ENCODE measurements around the gene E2F4. TPM values are rescaled to one million over a fixed set of nuclear protein-coding genes. Genes with fewer than 3 reads are reported as not detected.

Gene E2F4
- total RNA-seq, 1 experiment from 2014 or later = 74.5 TPM

DNA sequence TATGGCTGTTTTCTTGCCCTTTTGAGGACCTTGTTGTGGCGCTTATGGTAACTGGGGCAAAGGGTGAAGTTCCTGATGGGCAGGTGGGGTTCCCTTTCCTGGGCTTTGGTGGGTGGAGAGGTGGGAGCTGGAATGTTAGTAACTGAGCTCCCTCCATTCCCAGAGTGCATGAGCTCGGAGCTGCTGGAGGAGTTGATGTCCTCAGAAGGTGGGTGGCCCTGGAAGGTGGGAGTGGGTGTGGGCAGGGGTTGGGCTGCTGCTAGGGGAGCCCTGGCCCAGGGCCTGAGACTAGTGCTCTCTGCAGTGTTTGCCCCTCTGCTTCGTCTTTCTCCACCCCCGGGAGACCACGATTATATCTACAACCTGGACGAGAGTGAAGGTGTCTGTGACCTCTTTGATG lies 5.7 kb downstream of the E2F4 start:
- ATAC-seq (no peak), DNase-seq (ENCODE audit: low read depth, low spot score) (no peak)
- peaks cover 10% of the 10 kb centered on the region for H3K36me3 ChIP-seq (ENCODE audit: control insufficient read depth, insufficient read depth, low read length)
- POLR2A ChIA-PET = interaction anchor here (1.0 kb wide), 1 partner anchor 11 kb away, joined by 4 read pairs; no protein-coding TSS in a partner anchor
- no peaks in the 10 kb centered on the region for H3K27me3 ChIP-seq (ENCODE audit: control insufficient read depth, insufficient read depth, low read length)
- in situ Hi-C loops (cut with HindIII; ENCODE audit: low pct_unique_long_range_greater_than_20kb, low sequenced_read_pairs) = no loop called here
- peak overlapping the region; percentile 23; the same call in 1 of the 2 replicates for H3K27ac ChIP-seq (ENCODE audit: low read length)
- intact Hi-C loops (cut with micrococcal nuclease; ENCODE audit: unreplicated experiment) = no loop called here
- H3K4me3 ChIP-seq (ENCODE audit: low read depth in 2 of 2, low read length in 2 of 2) = no peak overlapping the region
- no TSS peak for BruUV-seq (replicated peaks)
- TF ChIP-seq POLR2AphosphoS5 (IDR thresholded peaks at IDR 0.05; ENCODE audit: low read depth, low read length) (no peak), TCF7L2 (IDR thresholded peaks at IDR 0.05; ENCODE audit: low read depth, low read length) (0 out of 2 replicates have a peak, but pooled peaks have one; percentile 27), SIN3A (IDR thresholded peaks at IDR 0.05; ENCODE audit: borderline replicate concordance, insufficient read depth, low read depth, low read length) (no peak)
- TF ChIP-seq, protein P1, sequence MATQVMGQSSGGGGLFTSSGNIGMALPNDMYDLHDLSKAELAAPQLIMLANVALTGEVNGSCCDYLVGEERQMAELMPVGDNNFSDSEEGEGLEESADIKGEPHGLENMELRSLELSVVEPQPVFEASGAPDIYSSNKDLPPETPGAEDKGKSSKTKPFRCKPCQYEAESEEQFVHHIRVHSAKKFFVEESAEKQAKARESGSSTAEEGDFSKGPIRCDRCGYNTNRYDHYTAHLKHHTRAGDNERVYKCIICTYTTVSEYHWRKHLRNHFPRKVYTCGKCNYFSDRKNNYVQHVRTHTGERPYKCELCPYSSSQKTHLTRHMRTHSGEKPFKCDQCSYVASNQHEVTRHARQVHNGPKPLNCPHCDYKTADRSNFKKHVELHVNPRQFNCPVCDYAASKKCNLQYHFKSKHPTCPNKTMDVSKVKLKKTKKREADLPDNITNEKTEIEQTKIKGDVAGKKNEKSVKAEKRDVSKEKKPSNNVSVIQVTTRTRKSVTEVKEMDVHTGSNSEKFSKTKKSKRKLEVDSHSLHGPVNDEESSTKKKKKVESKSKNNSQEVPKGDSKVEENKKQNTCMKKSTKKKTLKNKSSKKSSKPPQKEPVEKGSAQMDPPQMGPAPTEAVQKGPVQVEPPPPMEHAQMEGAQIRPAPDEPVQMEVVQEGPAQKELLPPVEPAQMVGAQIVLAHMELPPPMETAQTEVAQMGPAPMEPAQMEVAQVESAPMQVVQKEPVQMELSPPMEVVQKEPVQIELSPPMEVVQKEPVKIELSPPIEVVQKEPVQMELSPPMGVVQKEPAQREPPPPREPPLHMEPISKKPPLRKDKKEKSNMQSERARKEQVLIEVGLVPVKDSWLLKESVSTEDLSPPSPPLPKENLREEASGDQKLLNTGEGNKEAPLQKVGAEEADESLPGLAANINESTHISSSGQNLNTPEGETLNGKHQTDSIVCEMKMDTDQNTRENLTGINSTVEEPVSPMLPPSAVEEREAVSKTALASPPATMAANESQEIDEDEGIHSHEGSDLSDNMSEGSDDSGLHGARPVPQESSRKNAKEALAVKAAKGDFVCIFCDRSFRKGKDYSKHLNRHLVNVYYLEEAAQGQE (IDR thresholded peaks at IDR 0.05; ENCODE audit: insufficient read depth in 1 of 2, low read depth in 2 of 2, low read length in 1 of 2) = no peak
- TF ChIP-seq, protein P2, sequence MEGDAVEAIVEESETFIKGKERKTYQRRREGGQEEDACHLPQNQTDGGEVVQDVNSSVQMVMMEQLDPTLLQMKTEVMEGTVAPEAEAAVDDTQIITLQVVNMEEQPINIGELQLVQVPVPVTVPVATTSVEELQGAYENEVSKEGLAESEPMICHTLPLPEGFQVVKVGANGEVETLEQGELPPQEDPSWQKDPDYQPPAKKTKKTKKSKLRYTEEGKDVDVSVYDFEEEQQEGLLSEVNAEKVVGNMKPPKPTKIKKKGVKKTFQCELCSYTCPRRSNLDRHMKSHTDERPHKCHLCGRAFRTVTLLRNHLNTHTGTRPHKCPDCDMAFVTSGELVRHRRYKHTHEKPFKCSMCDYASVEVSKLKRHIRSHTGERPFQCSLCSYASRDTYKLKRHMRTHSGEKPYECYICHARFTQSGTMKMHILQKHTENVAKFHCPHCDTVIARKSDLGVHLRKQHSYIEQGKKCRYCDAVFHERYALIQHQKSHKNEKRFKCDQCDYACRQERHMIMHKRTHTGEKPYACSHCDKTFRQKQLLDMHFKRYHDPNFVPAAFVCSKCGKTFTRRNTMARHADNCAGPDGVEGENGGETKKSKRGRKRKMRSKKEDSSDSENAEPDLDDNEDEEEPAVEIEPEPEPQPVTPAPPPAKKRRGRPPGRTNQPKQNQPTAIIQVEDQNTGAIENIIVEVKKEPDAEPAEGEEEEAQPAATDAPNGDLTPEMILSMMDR (IDR thresholded peaks at IDR 0.05) = no peak
- H3K9me3 ChIP-seq (ENCODE audit: control insufficient read depth, insufficient read depth, low read depth, low read length) = no peaks in the 10 kb centered on the region
- H3K4me1 ChIP-seq (ENCODE audit: control insufficient read depth, insufficient read depth, low read length) = peaks cover 19% of the 10 kb centered on the region
- CTCF ChIA-PET = interaction anchor here (0.6 to 1.1 kb wide), 2 partner anchors 29 to 189 kb away, joined by 4 to 5 read pairs; partner anchors contain the start of gene TMEM208

DNA sequence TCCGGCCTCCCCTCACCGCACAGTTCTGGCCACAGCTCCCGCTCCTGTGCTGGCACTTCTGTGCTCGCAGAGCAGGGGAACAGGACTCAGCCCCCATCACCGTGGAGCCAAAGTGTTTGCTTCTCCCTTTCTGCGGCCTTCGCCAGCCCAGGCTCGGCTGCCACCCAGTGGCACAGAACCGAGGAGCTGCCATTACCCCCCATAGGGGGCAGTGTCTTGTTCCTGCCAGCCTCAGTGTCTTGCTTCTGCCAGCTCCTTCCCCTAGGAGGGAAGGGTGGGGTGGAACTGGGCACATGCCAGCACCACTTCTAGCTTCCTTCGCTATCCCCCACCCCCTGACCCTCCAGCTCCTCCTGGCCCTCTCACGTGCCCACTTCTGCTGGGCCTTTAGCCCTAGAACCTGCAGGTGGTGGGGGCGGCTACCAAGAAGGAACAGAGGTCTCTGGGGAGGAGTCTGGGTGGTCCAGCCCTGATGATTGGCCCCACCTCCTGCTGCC lies 6.3 kb downstream of the E2F4 start:
- peaks cover 5% of the 10 kb centered on the region for H3K36me3 ChIP-seq (ENCODE audit: control insufficient read depth, insufficient read depth, low read length)
- no peak for TF ChIP-seq POLR2AphosphoS5 (IDR thresholded peaks at IDR 0.05; ENCODE audit: low read depth, low read length)
- TF ChIP-seq, protein P2 (IDR thresholded peaks at IDR 0.05) = peak; percentile 82
- peaks cover 16% of the 10 kb centered on the region for H3K4me1 ChIP-seq (ENCODE audit: control insufficient read depth, insufficient read depth, low read length)
- ATAC-seq (peak; percentile 80), DNase-seq (ENCODE audit: low read depth, low spot score) (no peak)
- in situ Hi-C loops (cut with HindIII; ENCODE audit: low pct_unique_long_range_greater_than_20kb, low sequenced_read_pairs) = no loop called here
- BruUV-seq (replicated peaks) = no TSS peak
- POLR2A ChIA-PET = interaction anchor here (1.0 kb wide), 1 partner anchor 11 kb away, joined by 4 read pairs; no protein-coding TSS in a partner anchor
- no peak overlapping the region; the same call in 1 of the 2 replicates for H3K27ac ChIP-seq (ENCODE audit: low read length)
- no peaks in the 10 kb centered on the region for H3K27me3 ChIP-seq (ENCODE audit: control insufficient read depth, insufficient read depth, low read length)
- H3K9me3 ChIP-seq (ENCODE audit: control insufficient read depth, insufficient read depth, low read depth, low read length) = no peaks in the 10 kb centered on the region
- CTCF ChIA-PET = interaction anchor here (0.6 to 1.1 kb wide), 3 partner anchors 8 to 29 kb away, joined by 3 to 4 read pairs (median 4); partner anchors contain the start of genes EXOC3L1 and TMEM208
- intact Hi-C loops (cut with micrococcal nuclease; ENCODE audit: unreplicated experiment) = no loop called here
- H3K4me3 ChIP-seq (ENCODE audit: low read depth in 2 of 2, low read length in 2 of 2) = no peak overlapping the region

All from Panc1 (cell line).